ENCODE measurements around the gene MS4A6E.

- TF ChIP-seq CTCF (tag by site-specific recombination; IDR thresholded peaks at IDR 0.05): no peak
- TF ChIP-seq ZNF416 (tag by site-specific recombination; IDR thresholded peaks at IDR 0.05): no peak
- TF ChIP-seq ZBTB49 (tag by site-specific recombination; IDR thresholded peaks at IDR 0.05; ENCODE audit: low read depth): no peak
- TF ChIP-seq ZNF155 (tag by site-specific recombination; IDR thresholded peaks at IDR 0.05): no peak
- TF ChIP-seq ZNF510 (tag by site-specific recombination; IDR thresholded peaks at IDR 0.05; ENCODE audit: insufficient replicate concordance): no peak
- TF ChIP-seq TSHZ1 (tag by site-specific recombination; IDR thresholded peaks at IDR 0.05; ENCODE audit: borderline replicate concordance): no peak
- no peak for TF ChIP-seq ZNF560 (tag by site-specific recombination; IDR thresholded peaks at IDR 0.05; ENCODE audit: borderline replicate concordance)
- TF ChIP-seq MEIS1 (CRISPR knock-in tag; IDR thresholded peaks at IDR 0.05; ENCODE audit: borderline replicate concordance): no peak
Measured at GRCh38 chr11:60349990-60350389, 22.9 kb downstream of the MS4A6E start.

Measured in HEK293 (cell line).